Endodermal cell (in vitro differentiated cells): ENCODE measurements around the gene AFTPH. TPM values are rescaled to one million over a fixed set of nuclear protein-coding genes. Genes with fewer than 3 reads are reported as not detected.
A peak's percentile ranks its signal among the peaks of the same experiment; 100 is the strongest.

Source experiments
- DNase-seq: peaks from one replicate; pipeline ENCODE4 v3.0.0-alpha.2; 2017
- H3K27ac ChIP-seq: 2 replicates; pipeline ENCODE4 v1.5.1; 2013; ENCODE audit warnings: mild to moderate bottlenecking, low read depth, low read length, moderate library complexity
- H3K27me3 ChIP-seq: 2 replicates; pipeline ENCODE4 v1.6.1; 2013; ENCODE audit warnings: mild to moderate bottlenecking, low read length, moderate library complexity; ENCODE audit not compliant: insufficient read depth, control insufficient read depth, poor library complexity, severe bottlenecking
- H3K36me3 ChIP-seq: 2 replicates; pipeline ENCODE4 v1.7.0; 2013; ENCODE audit warnings: mild to moderate bottlenecking, low read length, moderate library complexity; ENCODE audit not compliant: control insufficient read depth, insufficient read depth
- H3K4me1 ChIP-seq: one replicate; pipeline ENCODE4 v1.7.0; 2013; ENCODE audit warnings: low read length; ENCODE audit not compliant: control insufficient read depth, insufficient read depth
- H3K4me3 ChIP-seq: 2 replicates; pipeline ENCODE4 v1.5.1; 2013; ENCODE audit warnings: mild to moderate bottlenecking, low read length, moderate library complexity
- H3K9ac ChIP-seq: 2 replicates; pipeline ENCODE4 v1.6.1; 2013; ENCODE audit warnings: mild to moderate bottlenecking, low read length, moderate library complexity; ENCODE audit not compliant: poor library complexity, severe bottlenecking; ENCODE audit errors: extremely low read depth
- H3K9me3 ChIP-seq: 2 replicates; pipeline ENCODE4 v1.6.1; 2013; ENCODE audit warnings: mild to moderate bottlenecking, low read length, moderate library complexity; ENCODE audit not compliant: control insufficient read depth
- H3K27ac Mint-ChIP-seq: 2 replicates; pipeline ENCODE4 v1.8.0; 2020; ENCODE audit warnings: mixed read lengths
- H3K27me3 Mint-ChIP-seq: 2 replicates; pipeline ENCODE4 v1.8.0; 2021; ENCODE audit warnings: mild to moderate bottlenecking, mixed read lengths; ENCODE audit not compliant: insufficient read depth
- H3K36me3 Mint-ChIP-seq: 2 replicates; pipeline ENCODE4 v1.8.0; 2020; ENCODE audit warnings: low read depth, mixed read lengths
- H3K4me1 Mint-ChIP-seq: 2 replicates; pipeline ENCODE4 v1.8.0; 2020; ENCODE audit warnings: mixed read lengths
- H3K4me3 Mint-ChIP-seq: 2 replicates; pipeline ENCODE4 v1.8.0; 2020; ENCODE audit warnings: mild to moderate bottlenecking, moderate library complexity, mixed read lengths
- H3K9me3 Mint-ChIP-seq: 2 replicates; pipeline ENCODE4 v1.8.0; 2020; ENCODE audit warnings: mild to moderate bottlenecking, mixed read lengths
- CTCF ChIP-seq: fragments of 200-600 bp; sonication (generic); conservative IDR thresholded peaks from 2 replicates; pipeline ENCODE4 v1.5.0; 2021; ENCODE audit warnings: antibody characterized with exemption, mild to moderate bottlenecking
- WGBS, 2 experiments: methylation state at CpG; one replicate each; pipeline versions ENCODE4 v1.1.5 to v1.1.7; 2013; ENCODE audit warnings: missing lambda C conversion rate in 2 of 2, mixed read lengths in 1 of 2; ENCODE audit not compliant: insufficient coverage in 1 of 2, insufficient read length in 1 of 2; 5-methylcytosine and 5-hydroxymethylcytosine counted together
- total RNA-seq, 2 donors: library from RNA; stranded (reverse); fragmentation: NEBNext Ultra II Directional in 1 of 2; extraction: Animal tissue kit (Norgen Biotek cat#: 25700) in 1 of 2; gene quantifications; 2 replicates in 1 of 2; 3 replicates in 1 of 2; pipeline ENCODE4 v1.2.1, GENCODE V29; 2021

The AFTPH gene
- total RNA-seq, 2 donors from 2014 or later, result 13.7 to 21.5 TPM

- Histone ChIP-seq H3K27me3 (no peaks in the 10 kb centered on the region), H3K4me3 (no peak overlapping the region)
Observed at GRCh38 chr2:64479259-64480117, 44.6 kb upstream of the AFTPH start.

GRCh38 chr2:64481665-64482064 is 42.5 kb upstream of the AFTPH start:
- H3K9ac ChIP-seq, result no peak overlapping the region
- no peak overlapping the region for H3K27ac ChIP-seq
- 93 to 97% methylated on average over 3 to 5 of the region's 5 CpGs for WGBS, 2 experiments
- peaks cover 5% of the 10 kb centered on the region for H3K4me1 ChIP-seq
- H3K36me3 Mint-ChIP-seq, result no peaks in the 10 kb centered on the region
- no peaks in the 10 kb centered on the region for H3K9me3 ChIP-seq
- H3K4me1 Mint-ChIP-seq, result peaks cover 24% of the 10 kb centered on the region
- H3K9me3 Mint-ChIP-seq, result no peaks in the 10 kb centered on the region
- no peaks in the 10 kb centered on the region for H3K27me3 ChIP-seq
- peaks cover 14% of the 10 kb centered on the region for H3K27me3 Mint-ChIP-seq
- H3K36me3 ChIP-seq, result no peaks in the 10 kb centered on the region
- TF ChIP-seq CTCF, result no peak
- H3K4me3 Mint-ChIP-seq, result no peak overlapping the region
- peak; percentile 7 for DNase-seq
- no peak overlapping the region for H3K27ac Mint-ChIP-seq
- H3K4me3 ChIP-seq, result no peak overlapping the region

More at GRCh38 chr2:64479259-64480117, 44.6 kb upstream of the AFTPH start:
- TF ChIP-seq CTCF, result no peak
- no peak overlapping the region for H3K27ac ChIP-seq
- H3K9me3 Mint-ChIP-seq, result no peaks in the 10 kb centered on the region
- no peak overlapping the region for H3K9ac ChIP-seq
- no peak overlapping the region for H3K4me3 Mint-ChIP-seq
- H3K27ac Mint-ChIP-seq, result no peak overlapping the region
- no peaks in the 10 kb centered on the region for H3K36me3 ChIP-seq
- no peaks in the 10 kb centered on the region for H3K9me3 ChIP-seq
- peaks cover 28% of the 10 kb centered on the region for H3K4me1 Mint-ChIP-seq
- 91% methylated on average over 8 to 10 of the region's 10 CpGs for WGBS, 2 experiments
- no peaks in the 10 kb centered on the region for H3K36me3 Mint-ChIP-seq
- peaks cover 5% of the 10 kb centered on the region for H3K4me1 ChIP-seq
- peaks cover 6% of the 10 kb centered on the region for H3K27me3 Mint-ChIP-seq
- DNase-seq, result no peak

GRCh38 chr2:64482243-64482642 is 41.9 kb upstream of the AFTPH start:
- H3K4me3 Mint-ChIP-seq, result no peak overlapping the region
- H3K9me3 Mint-ChIP-seq, result no peaks in the 10 kb centered on the region
- TF ChIP-seq CTCF, result no peak
- 88 to 100% methylated on average over 1 of the region's 1 CpG for WGBS, 2 experiments
- Histone ChIP-seq H3K36me3 (no peaks in the 10 kb centered on the region), H3K4me1 (peaks cover 5% of the 10 kb centered on the region), H3K27me3 (no peaks in the 10 kb centered on the region), H3K9me3 (no peaks in the 10 kb centered on the region), H3K9ac (no peak overlapping the region), H3K27ac (no peak overlapping the region), H3K4me3 (no peak overlapping the region)
- peaks cover 24% of the 10 kb centered on the region for H3K4me1 Mint-ChIP-seq
- DNase-seq, result no peak
- H3K36me3 Mint-ChIP-seq, result no peaks in the 10 kb centered on the region
- no peak overlapping the region for H3K27ac Mint-ChIP-seq
- peaks cover 20% of the 10 kb centered on the region for H3K27me3 Mint-ChIP-seq
